WERI-Rb-1 (cell line): ENCODE data around the gene LTBR.

Experiments used
- DNase-seq: peaks from one replicate; pipeline ENCODE4 v3.0.0-alpha.2; 2020
- H3K27ac ChIP-seq: fragments of 250-450 bp; sonication (Bioruptor Pico); 2 replicates; pipeline ENCODE4 v1.5.1; 2020; ENCODE audit warnings: mild to moderate bottlenecking, moderate library complexity
- H3K27me3 ChIP-seq: fragments of 250-450 bp; sonication (Bioruptor Pico); 2 replicates; pipeline ENCODE4 v1.5.1; 2021; ENCODE audit warnings: mild to moderate bottlenecking, low read depth, moderate library complexity; ENCODE audit not compliant: insufficient read depth, severe bottlenecking
- H3K36me3 ChIP-seq: fragments of 250-450 bp; sonication (Bioruptor Pico); 2 replicates; pipeline ENCODE4 v1.5.1; 2020; ENCODE audit warnings: mild to moderate bottlenecking, moderate library complexity
- H3K4me3 ChIP-seq: 2 replicates; pipeline ENCODE4 v1.5.1; 2011; ENCODE audit warnings: low read depth, mild to moderate bottlenecking, control low read depth, low read length
- H3K9me3 ChIP-seq: fragments of 250-450 bp; sonication (Bioruptor Pico); 2 replicates; pipeline ENCODE4 v1.5.1; 2021; ENCODE audit warnings: mild to moderate bottlenecking, moderate library complexity; ENCODE audit not compliant: severe bottlenecking
- CTCF ChIP-seq: IDR thresholded peaks from 2 replicates; pipeline ENCODE4 v1.5.1; 2011; ENCODE audit warnings: low read depth, mild to moderate bottlenecking, control low read depth, inconsistent platforms, low read length

The LTBR gene

GRCh38 chr12:6383572-6384498, at the start of gene LTBR:
Gene LTBR (plus strand): TSS chr12:6384162. CDS start chr12:6384359, 197 bp downstream.
- H3K36me3 ChIP-seq = no peaks in the 10 kb centered on the region
- DNase-seq = no peak
- no peaks in the 10 kb centered on the region for H3K9me3 ChIP-seq
- TF ChIP-seq CTCF = no peak
- H3K4me3 ChIP-seq = no peak within 1 kb of the TSS
- no peak within 1 kb of the TSS for H3K27ac ChIP-seq
- no peaks in the 10 kb centered on the region for H3K27me3 ChIP-seq

- TF ChIP-seq CTCF = no peak
- Histone ChIP-seq H3K27me3 (no peaks in the 10 kb centered on the region), H3K36me3 (peaks cover 8% of the 10 kb centered on the region), H3K4me3 (no peak overlapping the region), H3K27ac (no peak overlapping the region), H3K9me3 (no peaks in the 10 kb centered on the region)
- DNase-seq = no peak
Observed at GRCh38 chr12:6334359-6334758, 49.6 kb upstream of the LTBR start.

GRCh38 chr12:6334940-6335450, 49.0 kb upstream of the LTBR start:
- TF ChIP-seq CTCF = no peak
- H3K9me3 ChIP-seq = no peaks in the 10 kb centered on the region
- no peak for DNase-seq
- no peak overlapping the region for H3K4me3 ChIP-seq
- no peaks in the 10 kb centered on the region for H3K27me3 ChIP-seq
- H3K27ac ChIP-seq = peak overlapping the region; percentile 64
- peaks cover 8% of the 10 kb centered on the region for H3K36me3 ChIP-seq

GRCh38 chr12:6335451-6336078, 48.4 kb upstream of the LTBR start:
- no peaks in the 10 kb centered on the region for H3K27me3 ChIP-seq
- peak; percentile 93 for TF ChIP-seq CTCF
- peak overlapping the region; percentile 41 for H3K4me3 ChIP-seq
- peak; percentile 80 for DNase-seq
- peak overlapping the region; percentile 64 for H3K27ac ChIP-seq
- H3K36me3 ChIP-seq = peaks cover 8% of the 10 kb centered on the region
- H3K9me3 ChIP-seq = no peaks in the 10 kb centered on the region

GRCh38 chr12:6336079-6336888, 47.7 kb upstream of the LTBR start:
- H3K36me3 ChIP-seq = peaks cover 7% of the 10 kb centered on the region
- peak overlapping the region; percentile 41 for H3K4me3 ChIP-seq
- peak; percentile 92 for DNase-seq
- no peaks in the 10 kb centered on the region for H3K9me3 ChIP-seq
- no peaks in the 10 kb centered on the region for H3K27me3 ChIP-seq
- TF ChIP-seq CTCF = no peak
- H3K27ac ChIP-seq = peak overlapping the region; percentile 64
